ENCODE data around the gene GPRIN1.

Gene GPRIN1

DNA sequence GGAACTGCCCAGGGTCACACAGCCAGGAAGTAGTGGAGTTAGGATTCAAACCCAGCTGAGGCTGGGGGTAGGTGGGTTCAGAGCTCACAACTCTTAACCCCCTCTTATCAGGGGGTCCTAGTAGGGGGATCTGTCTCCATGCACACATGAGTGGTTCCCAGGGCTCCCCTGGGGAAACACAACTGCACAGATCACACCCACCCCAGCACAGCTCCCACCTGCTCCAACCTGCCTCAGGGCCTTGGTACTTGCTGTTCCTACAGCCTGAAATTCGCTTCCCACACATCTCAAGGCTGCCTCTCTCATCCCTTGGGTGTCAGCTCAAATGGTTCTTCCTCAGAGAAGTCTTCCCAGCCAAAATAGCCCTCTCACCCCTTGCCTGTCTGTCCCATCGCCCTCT is 15.6 kb upstream of the GPRIN1 start:
- DNase-seq (ENCODE audit: insufficient read length, low spot score) (no peak), FAIRE-seq (no peak)

DNA sequence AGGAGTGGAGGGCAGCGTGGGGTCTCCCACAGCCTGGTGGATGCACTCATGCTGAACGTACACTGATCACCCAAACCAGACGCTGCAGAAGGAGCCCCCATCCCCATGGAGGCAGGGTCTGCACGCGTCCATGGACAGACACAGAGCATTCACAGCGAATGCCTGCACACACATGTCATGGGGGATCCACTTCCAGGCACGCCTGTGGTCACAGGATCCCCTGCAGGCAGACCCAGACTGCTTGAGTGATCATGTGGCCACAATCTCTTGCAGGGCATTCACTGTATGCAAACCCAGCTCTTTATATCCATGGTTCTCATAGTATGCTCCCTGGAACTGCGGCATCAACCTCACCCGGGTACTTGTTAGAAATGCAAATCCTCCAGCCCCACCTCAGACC is 15.0 kb upstream of the GPRIN1 start:
- FAIRE-seq, result no peak
- DNase-seq (ENCODE audit: insufficient read length, low spot score), result no peak

DNA sequence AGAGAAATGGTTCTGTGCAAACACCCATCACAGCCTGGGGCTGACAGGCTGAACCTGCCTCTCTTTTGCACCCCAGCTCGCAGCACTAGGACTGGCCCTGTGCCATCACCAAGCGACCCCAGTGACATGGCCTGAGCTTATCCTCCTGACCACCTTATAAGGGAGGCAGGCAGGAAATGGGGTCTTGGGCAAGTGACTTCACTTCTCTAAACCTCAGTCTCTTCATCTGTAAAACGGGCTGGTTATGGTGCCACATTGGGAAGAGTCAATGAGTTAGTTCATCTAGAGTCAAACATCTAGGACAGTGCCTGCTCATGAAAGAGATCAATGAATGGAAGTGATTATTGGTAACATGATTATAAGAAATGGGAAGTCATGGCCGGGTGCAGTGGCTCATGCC is 14.2 kb upstream of the GPRIN1 start:
- no peak for FAIRE-seq

DNA sequence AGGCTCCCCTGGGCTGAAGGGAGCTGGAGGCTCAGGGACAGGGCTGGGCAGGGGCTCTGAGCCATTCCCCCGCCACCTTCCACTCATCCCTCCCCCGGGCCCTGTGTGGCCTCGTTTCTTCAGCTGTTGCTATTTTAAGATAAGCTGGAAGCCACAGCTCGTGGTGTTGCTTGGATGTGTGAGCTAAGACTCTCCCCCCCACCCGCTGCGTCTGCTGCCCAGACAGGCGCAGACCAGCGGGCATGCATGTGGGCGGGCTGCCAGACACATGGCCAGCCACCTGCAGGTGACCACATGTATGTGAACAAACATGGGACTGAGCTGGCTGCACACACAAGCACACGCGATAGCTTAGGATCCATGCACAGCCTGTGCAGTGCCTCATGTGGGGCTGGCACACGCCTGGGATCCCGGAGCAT is 11.7 kb upstream of the GPRIN1 start:
- DNase-seq (ENCODE audit: insufficient read length, low spot score) (no peak), FAIRE-seq (no peak)

More for the DNA sequence above, 14.2 kb upstream of the GPRIN1 start:
- DNase-seq (ENCODE audit: insufficient read length, low spot score), result no peak

DNA sequence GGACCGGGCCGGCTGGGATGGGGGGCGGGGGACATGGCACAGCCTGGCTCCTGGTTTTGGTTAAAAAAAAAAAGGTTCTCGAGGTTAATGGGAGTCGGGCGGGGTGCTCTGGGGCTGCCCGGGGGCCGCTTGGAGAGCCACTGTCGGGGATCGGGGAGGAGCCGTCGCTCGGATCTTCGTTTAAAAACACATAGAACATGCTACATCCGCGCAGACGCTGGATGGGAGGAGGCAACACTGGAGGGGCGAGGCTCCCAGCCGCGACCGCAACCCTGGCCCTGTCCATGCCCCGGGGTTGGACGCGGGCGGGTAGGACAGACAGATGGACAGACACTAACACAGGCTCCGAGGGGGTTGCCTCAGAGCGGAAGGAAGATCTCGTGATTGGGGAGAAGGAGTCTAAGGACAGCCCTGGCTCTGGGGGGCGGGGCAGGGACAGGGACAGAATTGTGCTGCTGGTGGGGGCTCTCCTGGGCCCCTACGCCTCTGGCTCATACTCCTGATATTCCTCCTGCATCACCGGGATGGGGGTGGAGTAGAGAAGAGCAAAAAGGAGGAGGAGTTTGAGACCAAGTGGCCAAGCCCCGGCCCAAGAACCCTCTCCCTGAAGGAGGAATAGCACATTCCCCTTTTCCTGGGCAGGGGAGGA is 10.5 kb upstream of the GPRIN1 start:
- FAIRE-seq, result no peak
- DNase-seq (ENCODE audit: insufficient read length, low spot score), result no peak

DNA sequence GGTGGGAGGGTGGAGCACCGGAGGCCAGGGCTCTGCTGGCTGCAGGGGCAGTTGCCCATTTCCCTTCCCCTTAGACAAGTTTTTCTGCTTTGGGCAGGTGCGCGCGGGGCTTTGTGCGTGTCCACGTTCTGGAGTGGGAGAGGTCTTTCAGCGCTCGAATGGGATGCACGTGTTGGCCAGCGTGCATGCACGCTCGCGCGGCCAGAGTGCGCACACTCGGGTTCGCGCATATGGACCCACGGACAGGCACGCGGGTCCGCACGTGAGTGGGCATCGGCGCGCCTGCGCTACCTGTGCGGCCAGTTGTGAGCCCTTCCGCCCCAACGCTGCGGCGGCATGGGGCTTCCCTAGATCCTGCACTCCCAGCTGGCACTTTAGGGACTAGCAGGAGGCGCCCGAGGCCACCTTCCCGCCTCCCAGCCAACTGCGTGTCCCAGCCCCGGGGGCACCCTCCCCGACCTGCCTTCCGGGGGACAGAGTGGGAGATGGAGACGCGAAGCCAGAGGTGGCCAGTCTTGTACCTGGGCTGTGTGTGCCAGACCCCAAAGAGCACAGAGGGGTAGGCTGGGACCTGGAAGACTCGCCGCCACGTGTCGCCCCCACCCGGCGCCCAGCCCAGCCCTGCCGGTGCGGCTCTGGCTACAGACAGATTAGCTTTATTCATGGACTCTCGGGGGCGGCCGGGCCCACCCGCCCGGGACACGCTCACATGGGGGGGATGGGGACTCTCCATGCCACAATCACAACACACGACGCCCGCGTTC is 9.8 kb upstream of the GPRIN1 start:
- DNase-seq (ENCODE audit: insufficient read length, low spot score) (no peak), FAIRE-seq (no peak)

DNA sequence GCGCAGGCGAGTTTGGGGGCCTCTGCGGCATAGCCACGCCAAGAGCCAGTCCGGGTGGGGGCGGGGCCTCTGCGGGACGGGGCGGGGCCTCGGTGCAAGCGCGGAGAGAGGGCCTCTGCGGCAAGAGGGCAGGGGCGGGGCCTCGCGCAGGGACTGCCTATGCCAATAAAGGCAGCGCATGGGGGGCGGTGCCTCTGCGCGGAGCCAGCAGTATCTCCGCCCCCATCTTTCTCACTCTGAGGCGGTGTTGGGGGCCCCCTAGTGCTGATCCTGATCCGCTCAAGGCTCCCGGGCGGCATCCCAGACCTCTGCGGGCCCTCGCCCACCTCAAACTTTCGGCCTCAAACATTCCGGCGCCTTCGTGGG is 9.2 kb upstream of the GPRIN1 start:
- DNase-seq (ENCODE audit: insufficient read length, low spot score), result no peak

DNA sequence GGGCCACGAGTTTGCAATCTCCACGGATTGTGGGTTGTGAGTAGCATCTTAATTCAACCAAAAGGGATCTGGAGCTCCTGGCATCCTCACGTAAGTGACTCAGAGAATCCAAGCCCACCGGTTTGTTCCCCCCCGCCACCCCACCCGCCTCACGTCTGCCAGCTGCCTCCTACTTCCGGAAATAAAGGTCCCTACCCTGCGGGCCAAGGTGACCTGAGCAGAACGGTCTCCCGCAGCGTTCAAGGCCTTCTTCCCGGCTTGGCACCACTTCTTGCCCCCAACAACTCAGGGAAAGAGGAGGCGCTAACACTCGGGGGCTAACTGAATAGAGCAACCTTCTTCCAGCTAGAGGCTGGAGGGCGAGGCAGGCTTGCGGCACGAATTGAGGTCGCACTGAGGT is 8.8 kb upstream of the GPRIN1 start:
- FAIRE-seq (no peak), DNase-seq (ENCODE audit: insufficient read length, low spot score) (no peak)

More for the DNA sequence above, 9.2 kb upstream of the GPRIN1 start:
- no peak for FAIRE-seq

DNA sequence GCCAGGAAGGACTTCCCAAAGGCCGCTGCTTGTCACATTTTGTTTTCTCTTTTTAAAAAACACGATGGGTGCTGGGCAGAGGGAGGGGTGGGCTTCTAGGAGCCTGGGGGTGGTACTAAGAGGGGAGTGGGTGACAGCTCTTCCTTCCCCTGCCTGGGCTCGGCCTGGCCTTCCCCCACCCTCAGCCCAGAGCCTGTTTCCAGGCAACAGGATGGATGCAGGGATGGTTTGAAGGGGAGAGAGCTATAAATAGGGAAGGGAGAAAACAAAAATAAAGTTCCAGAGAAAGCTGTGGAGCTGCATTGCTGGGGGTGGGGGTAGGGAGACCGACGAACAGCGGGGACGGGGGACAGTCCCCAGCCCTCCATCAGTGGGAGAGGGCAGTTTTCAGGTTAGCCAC is 6.6 kb upstream of the GPRIN1 start:
- no peak for FAIRE-seq
- DNase-seq (ENCODE audit: insufficient read length, low spot score), result no peak

DNA sequence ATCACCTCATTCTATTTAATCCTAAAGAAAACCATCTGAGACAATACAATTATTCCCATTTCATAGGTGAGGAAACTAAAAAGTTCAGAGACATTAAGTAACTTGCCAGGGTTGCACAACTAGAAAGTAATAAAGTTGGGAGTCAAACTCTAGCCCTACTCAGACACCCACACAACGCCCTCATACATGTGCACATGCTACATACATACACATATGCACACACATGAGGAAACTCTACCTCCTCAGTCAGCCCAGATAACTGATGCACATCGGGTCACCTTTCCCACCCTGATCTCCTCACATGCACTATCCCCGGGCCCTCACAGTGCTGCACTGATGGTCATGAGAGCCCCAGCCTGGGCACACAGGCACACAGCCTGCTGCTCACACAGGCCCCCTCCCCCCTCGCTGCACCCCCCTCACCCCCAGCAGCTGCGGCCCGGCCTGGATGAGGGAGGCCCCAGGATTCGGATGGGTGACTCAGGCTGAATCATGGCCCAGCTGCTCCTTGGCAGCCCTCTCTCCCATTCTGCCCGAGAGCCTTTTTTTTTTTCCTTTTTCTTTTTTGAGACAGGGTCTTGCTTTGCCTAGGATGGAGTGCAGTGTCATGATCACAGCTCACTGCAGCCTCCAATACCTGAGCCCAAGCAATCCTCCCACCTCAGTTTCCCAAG is 5.0 kb upstream of the GPRIN1 start:
- DNase-seq (ENCODE audit: insufficient read length, low spot score) (no peak), FAIRE-seq (no peak)

DNA sequence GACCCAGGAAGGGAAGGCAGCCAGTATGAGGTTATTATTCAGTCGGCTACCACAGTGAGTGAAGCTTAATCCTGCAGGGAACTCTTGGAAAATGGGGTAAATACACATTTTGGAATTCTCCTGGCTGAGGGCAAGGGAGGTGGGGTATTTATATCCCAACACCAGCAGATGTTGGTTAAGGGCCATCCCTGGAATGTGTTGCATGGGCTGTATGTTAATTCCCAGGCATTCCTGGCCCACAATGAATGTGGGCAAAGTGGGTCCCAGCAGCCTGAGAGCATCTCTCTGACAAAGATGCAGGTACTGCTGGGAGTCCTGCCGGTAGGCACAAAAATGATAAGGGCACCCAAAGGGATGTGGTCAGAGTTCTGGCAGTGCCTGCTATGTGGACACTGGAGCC is 2.9 kb upstream of the GPRIN1 start:
- FAIRE-seq (no peak), DNase-seq (ENCODE audit: insufficient read length, low spot score) (no peak)

DNA sequence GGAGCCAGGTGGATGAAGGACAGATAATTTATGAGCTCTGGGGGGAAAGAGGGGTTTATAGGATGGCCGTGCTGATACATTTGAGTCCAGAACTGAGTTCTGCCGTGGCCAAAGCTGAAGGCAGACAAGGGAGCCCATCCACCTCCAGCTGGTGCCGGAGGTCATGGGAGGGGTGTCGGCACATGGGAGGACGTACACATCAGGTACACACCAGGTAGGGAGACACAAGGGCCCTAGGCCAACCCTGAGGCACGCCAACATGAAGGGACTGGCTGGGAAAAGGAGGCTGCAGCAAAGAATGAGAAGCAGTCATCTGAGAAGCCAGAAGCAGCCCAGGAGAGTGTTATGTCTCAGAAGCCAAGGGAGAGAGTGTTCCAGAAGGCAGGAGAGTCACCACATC is 2.1 kb upstream of the GPRIN1 start:
- no peak for FAIRE-seq
- no peak for DNase-seq (ENCODE audit: insufficient read length, low spot score)

DNA sequence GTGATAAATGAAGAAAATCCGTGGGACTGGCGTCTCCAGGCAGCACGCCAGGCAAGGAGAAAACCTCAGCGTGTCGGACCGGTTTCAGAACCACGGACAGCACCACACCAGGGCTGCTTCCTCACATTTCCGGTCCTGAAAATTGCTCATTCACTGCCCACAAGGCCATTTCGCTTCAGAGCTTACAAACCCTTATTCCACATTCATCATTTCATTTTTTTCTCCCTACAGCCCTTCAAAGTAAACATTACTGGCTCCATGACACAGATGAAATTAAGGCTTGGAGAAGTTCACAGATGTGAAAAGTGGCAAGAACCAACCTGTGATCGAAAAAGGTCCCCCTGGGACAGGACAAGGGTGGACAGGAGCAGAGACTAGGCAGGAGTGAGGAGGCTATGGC is 1.5 kb upstream of the GPRIN1 start:
- DNase-seq (ENCODE audit: insufficient read length, low spot score) (peak; percentile 69), FAIRE-seq (no peak)

DNA sequence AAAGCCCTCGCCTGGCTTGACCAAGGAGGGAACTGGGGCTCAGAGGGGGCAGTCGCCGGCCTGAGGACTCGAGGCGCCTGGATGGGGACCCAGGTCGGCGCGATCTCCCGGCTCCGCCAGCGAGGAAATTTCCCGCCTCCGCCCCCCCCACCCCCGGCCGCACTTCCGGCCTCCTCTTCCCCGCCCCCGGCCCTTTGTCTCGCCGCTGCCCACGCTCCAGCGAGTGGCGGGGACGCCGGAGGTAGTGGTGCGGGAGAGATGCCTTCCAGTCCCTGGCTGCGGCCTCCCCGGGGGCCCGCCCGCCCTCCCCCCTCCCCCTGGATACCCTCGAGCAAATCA is 448 bp upstream of the GPRIN1 start:
- no peak for FAIRE-seq
- DNase-seq (ENCODE audit: insufficient read length, low spot score), result no peak

DNA sequence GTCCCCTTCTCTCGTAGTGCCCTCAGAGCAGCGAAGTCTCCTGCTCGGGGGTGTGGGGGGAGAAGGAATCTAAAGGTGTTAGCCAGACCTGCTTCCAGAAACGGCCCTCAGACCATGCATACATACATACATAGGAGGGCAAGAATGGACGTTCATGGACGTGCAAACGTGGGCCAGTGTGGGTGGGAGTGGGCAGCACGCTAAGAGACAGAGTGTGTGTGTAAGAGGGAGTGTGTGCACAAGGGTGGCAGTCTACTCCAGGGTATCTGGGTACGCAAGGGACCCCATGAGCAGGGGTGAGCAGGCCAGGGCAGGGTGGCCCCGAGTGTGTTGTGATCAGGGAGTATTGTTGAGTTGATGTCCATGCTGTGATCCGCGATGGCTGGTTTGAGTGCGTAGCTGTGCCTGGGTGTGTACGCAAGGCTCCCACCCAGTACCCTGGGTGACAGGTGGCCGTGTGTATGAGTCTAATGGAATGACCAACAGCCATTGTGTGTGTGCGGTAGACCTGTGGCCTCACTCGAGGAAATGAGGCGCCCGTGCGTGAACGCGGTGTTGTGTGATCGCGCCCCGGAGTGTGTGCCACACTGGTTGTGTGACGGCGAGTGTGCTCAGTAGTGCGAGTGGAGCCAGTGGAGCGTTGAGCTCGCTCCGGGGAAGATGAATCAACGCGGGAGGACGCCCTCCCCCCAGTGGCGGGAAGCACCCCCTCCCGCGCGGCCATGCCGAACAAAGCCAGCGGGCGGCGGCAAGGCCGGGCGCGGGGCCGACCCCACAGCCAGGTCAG is 826 bp downstream of the GPRIN1 start:
- DNase-seq (ENCODE audit: insufficient read length, low spot score), result no peak
- peak; percentile 82 for FAIRE-seq

DNA sequence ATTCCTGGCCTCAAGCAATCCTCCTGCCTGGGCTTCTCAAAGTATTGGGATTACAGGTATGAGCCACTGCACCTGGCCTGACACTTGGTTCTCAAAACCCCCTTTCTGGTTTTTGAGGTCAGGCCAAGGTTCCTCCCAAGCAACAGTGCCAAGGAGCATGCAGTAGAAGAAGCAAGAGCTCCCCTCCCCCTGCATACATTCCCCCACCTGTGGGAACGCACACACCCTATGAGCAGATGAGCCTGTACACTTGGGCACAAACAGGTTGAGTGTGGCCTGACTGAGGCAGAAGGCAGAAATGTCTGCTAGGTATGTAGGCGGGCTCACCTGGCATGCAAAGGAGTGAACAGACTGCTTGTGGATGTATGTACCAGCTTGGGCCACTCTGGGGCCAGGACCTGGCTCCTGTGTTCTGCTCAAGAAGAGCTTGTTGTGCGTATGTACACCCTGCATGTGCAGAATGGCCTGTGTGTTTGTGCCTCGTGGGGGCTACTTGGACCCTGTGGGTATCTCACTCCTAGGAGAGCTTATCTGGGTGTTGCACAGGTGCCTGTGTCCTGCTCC is 1.7 kb downstream of the GPRIN1 start:
- no peak for FAIRE-seq

DNA sequence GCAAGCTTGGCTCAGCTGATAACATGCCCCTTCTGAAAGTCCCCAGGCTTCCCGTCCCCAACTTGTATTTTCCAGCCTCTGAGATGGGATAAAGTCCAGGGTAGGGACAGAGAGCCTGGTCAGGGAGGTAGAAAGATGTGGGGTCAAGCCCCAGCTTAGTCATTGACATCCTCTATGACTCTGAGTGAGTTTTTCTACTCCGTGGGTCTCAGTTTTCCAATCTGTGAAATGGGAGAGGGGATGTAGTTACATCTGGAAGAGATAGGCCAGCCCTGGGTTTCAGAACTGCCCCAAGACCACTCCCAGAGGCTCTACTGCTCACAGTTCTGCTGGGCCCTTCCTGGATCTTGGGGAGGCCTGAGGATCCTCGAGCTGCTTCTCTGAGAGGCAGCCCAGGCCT is 3.1 kb downstream of the GPRIN1 start:
- no peak for FAIRE-seq
- DNase-seq (ENCODE audit: insufficient read length, low spot score), result no peak

More for the DNA sequence above, 1.7 kb downstream of the GPRIN1 start:
- DNase-seq (ENCODE audit: insufficient read length, low spot score), result no peak

DNA sequence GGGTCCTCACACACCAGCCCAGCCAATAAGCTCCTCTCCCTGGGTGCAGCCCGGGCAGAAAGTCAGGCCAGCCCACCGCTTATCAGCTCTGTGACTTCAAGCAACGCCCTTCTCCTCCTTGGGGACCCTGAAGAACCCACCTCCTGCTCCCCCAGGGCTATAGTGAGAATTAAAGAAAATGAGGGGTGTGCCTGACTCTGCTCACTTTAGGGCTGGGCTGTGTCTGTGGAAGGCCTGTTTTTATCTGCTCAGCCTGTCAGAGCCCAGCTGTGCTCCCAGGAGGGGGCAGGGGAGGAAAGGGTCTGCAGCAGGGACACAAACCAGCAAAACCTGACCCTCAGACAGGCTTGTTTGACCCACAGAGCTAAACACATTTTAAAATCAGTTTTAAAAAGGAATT is 3.9 kb downstream of the GPRIN1 start:
- DNase-seq (ENCODE audit: insufficient read length, low spot score) (no peak), FAIRE-seq (no peak)

DNA sequence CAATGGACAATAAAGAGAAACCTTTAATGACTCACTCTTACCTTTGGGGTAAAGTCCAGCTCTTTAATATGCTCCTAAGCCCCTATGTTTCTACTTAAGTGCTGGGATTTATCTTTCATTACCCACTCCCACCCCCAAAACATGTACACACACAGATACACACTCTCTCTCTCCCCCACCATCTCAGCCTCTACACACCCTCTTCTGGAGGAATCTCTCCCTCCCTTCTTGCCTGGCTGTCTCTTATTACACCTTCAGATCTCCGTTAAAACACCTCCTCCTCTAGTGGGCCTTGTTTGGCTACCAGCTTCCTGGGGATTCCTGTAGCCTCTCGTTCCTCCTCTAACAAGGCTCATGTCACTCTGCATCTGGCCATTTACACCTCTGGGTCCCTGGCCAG is 6.9 kb downstream of the GPRIN1 start:
- FAIRE-seq, result no peak

DNA sequence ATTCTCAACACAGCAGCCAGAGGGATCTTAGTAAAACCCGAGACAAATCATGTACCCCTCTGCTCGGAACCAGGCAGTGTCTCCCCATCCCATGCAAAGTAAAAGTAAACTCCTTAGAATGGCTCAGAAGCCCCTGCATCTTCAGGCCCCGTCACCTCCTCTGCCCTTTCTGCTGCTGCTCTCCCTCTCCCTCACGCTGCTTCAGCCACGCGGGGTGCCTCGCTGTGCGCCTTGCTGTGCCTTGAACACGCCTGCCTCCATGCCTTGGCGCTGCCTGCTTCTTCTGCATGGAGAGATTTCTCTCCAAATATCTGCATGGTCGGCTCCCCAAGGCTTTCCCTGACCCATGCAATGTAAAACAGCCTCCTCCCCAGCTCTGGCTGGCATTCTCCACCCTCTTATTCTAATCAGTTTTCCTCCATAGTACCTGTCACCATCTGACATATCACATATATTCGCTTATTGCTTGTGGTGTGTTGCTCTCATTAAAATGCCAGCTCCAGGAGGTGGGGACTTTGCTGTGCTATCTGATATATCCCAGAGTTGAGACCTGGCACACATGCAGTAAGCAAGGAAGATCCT is 8.0 kb downstream of the GPRIN1 start:
- no peak for DNase-seq (ENCODE audit: insufficient read length, low spot score)
- no peak for FAIRE-seq

More for the DNA sequence above, 6.9 kb downstream of the GPRIN1 start:
- DNase-seq (ENCODE audit: insufficient read length, low spot score), result no peak

All from HTR-8/SVneo (cell line).